Endothelial cell (in vitro differentiated cells): ENCODE data around the gene CPT1A. TPM values are rescaled to one million over a fixed set of nuclear protein-coding genes. Genes with fewer than 3 reads are reported as not detected.
A peak's percentile ranks its signal among the peaks of the same experiment; 100 is the strongest.
"Not testable (repeated sequence)": the region's sequence is repeated elsewhere in the genome, so short reads cannot be mapped to it uniquely, and the experiment has no call there.

Experiments
- DNase-seq: peaks from one replicate; pipeline ENCODE4 v3.0.0; 2021; ENCODE audit warnings: low spot score
- H3K27ac Mint-ChIP-seq: one replicate; pipeline ENCODE4 v1.8.0; 2021; ENCODE audit warnings: mixed read lengths, inconsistent platforms; ENCODE audit not compliant: unreplicated experiment
- H3K27me3 Mint-ChIP-seq: one replicate; pipeline ENCODE4 v1.8.0; 2021; ENCODE audit warnings: mild to moderate bottlenecking, moderate library complexity, mixed read lengths, inconsistent platforms; ENCODE audit not compliant: unreplicated experiment
- H3K36me3 Mint-ChIP-seq: one replicate; pipeline ENCODE4 v1.8.0; 2021; ENCODE audit warnings: mild to moderate bottlenecking, low read depth, mixed read lengths, inconsistent platforms; ENCODE audit not compliant: unreplicated experiment
- H3K4me1 Mint-ChIP-seq: one replicate; pipeline ENCODE4 v1.8.0; 2021; ENCODE audit warnings: mild to moderate bottlenecking, mixed read lengths, inconsistent platforms; ENCODE audit not compliant: unreplicated experiment
- H3K4me3 Mint-ChIP-seq: one replicate; pipeline ENCODE4 v1.8.0; 2021; ENCODE audit warnings: mild to moderate bottlenecking, mixed read lengths, inconsistent platforms; ENCODE audit not compliant: unreplicated experiment
- H3K9me3 Mint-ChIP-seq: one replicate; pipeline ENCODE4 v1.8.0; 2021; ENCODE audit warnings: mixed read lengths, inconsistent platforms; ENCODE audit not compliant: unreplicated experiment
- CTCF ChIP-seq: fragments of 200-600 bp; sonication (generic); IDR thresholded peaks from one replicate; pipeline ENCODE4 v1.5.0; 2021; ENCODE audit warnings: antibody characterized with exemption; ENCODE audit not compliant: unreplicated experiment
- long read RNA-seq: library from polyadenylated mRNA; unstranded; transcript quantifications from one replicate; pipeline ENCODE4 v2.0.0, GENCODE V29; 2020; ENCODE audit not compliant: unreplicated experiment
- total RNA-seq: library from RNA; stranded (reverse); fragmentation: NEBNext Ultra II Directional; extraction: Animal tissue kit (Norgen Biotek cat#: 25700); gene quantifications from one replicate; pipeline ENCODE4 v1.2.1, GENCODE V29; 2021; ENCODE audit not compliant: unreplicated experiment

CPT1A gene
- total RNA-seq, result 0.36 TPM
- long read RNA-seq, result 0 reads

GRCh38 chr11:68841718-68842426 is at the start of gene CPT1A:
CPT1A (minus strand) TSS chr11:68841916; CDS start chr11:68815474, 26,442 bp downstream.
- H3K27me3 Mint-ChIP-seq, result peaks cover 14% of the 10 kb centered on the region
- H3K4me1 Mint-ChIP-seq, result peaks cover 10% of the 10 kb centered on the region
- H3K36me3 Mint-ChIP-seq, result peaks cover 3% of the 10 kb centered on the region
- no peaks in the 10 kb centered on the region for H3K9me3 Mint-ChIP-seq
- H3K27ac Mint-ChIP-seq, result no peak within 1 kb of the TSS
- H3K4me3 Mint-ChIP-seq, result no peak within 1 kb of the TSS
- peak; percentile 56 for DNase-seq
- TF ChIP-seq CTCF, result no peak

- no peaks in the 10 kb centered on the region for H3K9me3 Mint-ChIP-seq
- DNase-seq, result no peak
- no peak overlapping the region for H3K27ac Mint-ChIP-seq
- H3K4me3 Mint-ChIP-seq, result no peak overlapping the region
- peaks cover 2% of the 10 kb centered on the region for H3K27me3 Mint-ChIP-seq
- no peaks in the 10 kb centered on the region for H3K4me1 Mint-ChIP-seq
- peaks cover 6% of the 10 kb centered on the region for H3K36me3 Mint-ChIP-seq
- peak; percentile 4 for TF ChIP-seq CTCF
Measured at GRCh38 chr11:68890490-68891231, 48.9 kb upstream of the CPT1A start.

GRCh38 chr11:68889948-68890446 is 48.3 kb upstream of the CPT1A start:
- Mint-ChIP-seq H3K36me3 (peaks cover 6% of the 10 kb centered on the region), H3K27ac (no peak overlapping the region), H3K4me1 (no peaks in the 10 kb centered on the region), H3K9me3 (no peaks in the 10 kb centered on the region), H3K4me3 (no peak overlapping the region), H3K27me3 (peaks cover 2% of the 10 kb centered on the region)
- TF ChIP-seq CTCF, result peak; percentile 43
- DNase-seq, result peak; percentile 64

GRCh38 chr11:68884827-68885226 is 43.1 kb upstream of the CPT1A start:
- not testable (repeated sequence) for H3K4me3 Mint-ChIP-seq, H3K36me3 Mint-ChIP-seq

GRCh38 chr11:68882391-68882790 is 40.7 kb upstream of the CPT1A start:
- Mint-ChIP-seq H3K27me3 (no peaks in the 10 kb centered on the region), H3K9me3 (no peaks in the 10 kb centered on the region), H3K36me3 (no peaks in the 10 kb centered on the region), H3K4me3 (no peak overlapping the region), H3K27ac (no peak overlapping the region), H3K4me1 (no peaks in the 10 kb centered on the region)
- DNase-seq, result no peak
- no peak for TF ChIP-seq CTCF

More at GRCh38 chr11:68884827-68885226, 43.1 kb upstream of the CPT1A start:
- H3K4me1 Mint-ChIP-seq, H3K27me3 Mint-ChIP-seq, H3K9me3 Mint-ChIP-seq, DNase-seq, H3K27ac Mint-ChIP-seq: not testable (repeated sequence)
